AG10803 (cell line): Measurements from ENCODE around the gene RPTOR.

Experiments
- DNase-seq: peaks from one replicate; pipeline ENCODE4 v3.0.0; 2010; ENCODE audit warnings: low read depth
- H3K4me3 ChIP-seq: 2 replicates; pipeline ENCODE4 v1.5.1; 2011; ENCODE audit warnings: mild to moderate bottlenecking, low read length, control low read depth
- TF ChIP-seq, protein P1 (sequence below): conservative IDR thresholded peaks from 2 replicates; pipeline ENCODE4 v1.5.1; 2011; ENCODE audit warnings: mild to moderate bottlenecking, low read length, control low read depth, inconsistent platforms

Gene RPTOR

DNA sequence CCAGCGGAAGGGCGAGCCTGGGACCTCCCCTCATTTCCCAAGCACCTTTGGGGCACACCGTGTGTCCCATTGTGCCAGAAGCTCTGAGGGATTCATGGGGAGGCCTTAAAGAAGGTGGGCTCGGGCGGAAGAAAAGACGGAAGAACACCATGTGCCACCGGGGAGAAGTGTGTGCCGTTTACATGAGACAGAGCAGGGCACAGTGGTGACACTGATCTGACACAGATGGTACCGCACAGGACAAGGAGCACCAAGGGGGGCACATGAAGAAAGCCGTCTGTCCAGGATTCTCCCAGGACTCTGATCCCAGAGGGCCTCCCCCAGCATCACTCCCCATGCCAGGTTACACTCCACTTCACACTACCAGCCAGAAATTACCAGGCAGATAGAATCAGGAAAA is 318.3 kb downstream of the RPTOR start:
- no peak overlapping the region for H3K4me3 ChIP-seq
- no peak for DNase-seq
- TF ChIP-seq, protein P1, sequence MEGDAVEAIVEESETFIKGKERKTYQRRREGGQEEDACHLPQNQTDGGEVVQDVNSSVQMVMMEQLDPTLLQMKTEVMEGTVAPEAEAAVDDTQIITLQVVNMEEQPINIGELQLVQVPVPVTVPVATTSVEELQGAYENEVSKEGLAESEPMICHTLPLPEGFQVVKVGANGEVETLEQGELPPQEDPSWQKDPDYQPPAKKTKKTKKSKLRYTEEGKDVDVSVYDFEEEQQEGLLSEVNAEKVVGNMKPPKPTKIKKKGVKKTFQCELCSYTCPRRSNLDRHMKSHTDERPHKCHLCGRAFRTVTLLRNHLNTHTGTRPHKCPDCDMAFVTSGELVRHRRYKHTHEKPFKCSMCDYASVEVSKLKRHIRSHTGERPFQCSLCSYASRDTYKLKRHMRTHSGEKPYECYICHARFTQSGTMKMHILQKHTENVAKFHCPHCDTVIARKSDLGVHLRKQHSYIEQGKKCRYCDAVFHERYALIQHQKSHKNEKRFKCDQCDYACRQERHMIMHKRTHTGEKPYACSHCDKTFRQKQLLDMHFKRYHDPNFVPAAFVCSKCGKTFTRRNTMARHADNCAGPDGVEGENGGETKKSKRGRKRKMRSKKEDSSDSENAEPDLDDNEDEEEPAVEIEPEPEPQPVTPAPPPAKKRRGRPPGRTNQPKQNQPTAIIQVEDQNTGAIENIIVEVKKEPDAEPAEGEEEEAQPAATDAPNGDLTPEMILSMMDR: no peak

DNA sequence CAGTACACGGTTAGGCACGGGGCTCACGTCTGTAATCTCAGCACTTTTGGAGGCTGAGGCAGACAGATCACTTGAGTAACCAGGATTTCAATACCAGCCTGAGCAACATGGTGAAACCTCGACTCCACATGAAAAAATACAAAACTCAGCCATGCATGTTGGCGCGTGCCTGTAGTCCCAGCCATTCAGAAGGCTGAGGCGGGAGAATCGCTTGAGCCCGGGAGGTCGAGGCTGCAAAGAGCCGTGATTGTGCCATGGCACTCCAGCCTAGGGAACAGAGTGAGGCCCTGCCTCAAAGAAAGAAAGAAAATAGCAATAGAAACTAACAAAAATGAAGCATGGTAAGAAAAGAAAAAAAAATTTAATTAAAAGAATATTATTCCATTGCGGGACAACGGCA is 319.0 kb downstream of the RPTOR start:
- no peak for DNase-seq
- TF ChIP-seq, protein P1: no peak
- H3K4me3 ChIP-seq: no peak overlapping the region

DNA sequence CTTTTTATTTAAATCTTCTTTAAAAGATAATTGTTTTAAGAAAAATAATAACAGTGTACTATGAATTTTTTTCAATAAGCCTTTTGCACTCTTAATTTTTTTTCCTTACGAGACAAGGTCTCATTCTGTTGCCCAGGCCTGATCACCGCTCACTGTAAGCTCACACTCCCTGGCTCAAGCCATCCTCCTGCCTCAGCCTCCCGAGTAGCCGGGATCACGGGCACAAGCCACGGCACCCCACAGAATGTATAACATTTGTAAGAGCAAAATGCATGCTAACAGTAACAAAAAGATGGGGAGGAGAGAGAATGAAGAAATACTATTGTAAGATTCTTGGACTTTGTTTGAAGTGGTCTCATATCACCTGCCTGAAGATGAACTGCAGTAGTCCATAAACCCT is 320.1 kb downstream of the RPTOR start:
- DNase-seq: no peak
- no peak overlapping the region for H3K4me3 ChIP-seq
- TF ChIP-seq, protein P1: no peak

DNA sequence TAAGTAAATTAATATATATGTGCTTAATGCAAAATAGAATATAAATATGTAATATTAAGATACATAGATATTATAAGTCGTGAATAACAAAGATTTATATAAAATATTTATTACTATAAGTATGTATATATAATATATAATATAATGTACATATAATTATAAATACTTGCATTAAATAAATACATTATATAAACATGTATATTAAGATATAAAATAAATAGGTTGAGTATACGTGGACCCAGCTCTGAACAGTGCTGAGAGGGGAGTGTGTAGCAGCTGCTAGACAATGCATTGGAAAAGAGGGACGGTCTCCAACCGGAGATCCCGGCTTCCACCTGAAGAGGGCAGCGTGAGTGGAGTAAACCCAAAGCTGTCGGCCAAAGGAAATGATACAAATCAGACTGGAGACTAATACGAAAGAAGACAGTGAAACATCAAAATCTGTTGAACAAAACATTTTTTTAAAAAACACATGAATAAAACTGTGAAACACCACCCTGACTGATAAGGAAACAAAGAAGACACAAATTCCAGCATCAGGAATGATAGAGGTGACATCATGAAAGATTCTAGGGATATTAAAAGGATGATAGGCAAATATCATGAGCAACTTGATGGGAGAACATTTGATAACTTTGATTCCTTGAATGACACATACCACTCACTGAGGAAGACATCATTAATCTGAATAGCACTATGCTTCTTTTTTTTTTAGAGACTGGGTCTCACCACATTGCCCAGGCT is 321.6 kb downstream of the RPTOR start:
- peak; percentile 49 for DNase-seq
- H3K4me3 ChIP-seq: no peak overlapping the region

DNA sequence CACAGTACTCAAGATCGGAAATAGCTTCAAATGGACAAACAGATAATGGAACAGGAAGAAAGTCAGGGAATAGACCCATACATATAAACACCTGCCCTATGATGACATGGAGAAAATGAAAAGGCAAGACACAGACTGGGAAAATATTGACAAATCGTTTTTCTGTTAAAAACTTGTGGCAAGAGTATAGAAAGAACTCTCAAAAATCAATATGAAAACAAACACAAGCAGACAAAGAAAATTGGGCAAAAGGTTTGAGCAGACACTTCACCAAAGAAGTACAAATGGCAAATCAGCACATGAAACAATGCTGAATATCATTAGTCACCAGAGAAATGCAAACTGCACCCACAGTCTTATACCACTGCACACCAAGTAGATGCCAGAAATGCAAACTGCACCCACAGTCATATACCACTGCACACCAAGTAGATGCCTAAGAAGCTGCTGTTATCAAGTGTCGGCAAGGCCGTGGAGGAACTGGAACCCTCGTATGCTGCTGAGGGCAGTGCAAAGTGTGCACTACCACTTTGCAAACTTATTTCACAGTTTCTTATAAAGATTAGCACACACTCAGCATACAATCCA is 323.5 kb downstream of the RPTOR start:
- TF ChIP-seq, protein P1: no peak
- H3K4me3 ChIP-seq: no peak overlapping the region
- DNase-seq: no peak

More for the DNA sequence above, 321.6 kb downstream of the RPTOR start:
- TF ChIP-seq, protein P1: peak; percentile 97

DNA sequence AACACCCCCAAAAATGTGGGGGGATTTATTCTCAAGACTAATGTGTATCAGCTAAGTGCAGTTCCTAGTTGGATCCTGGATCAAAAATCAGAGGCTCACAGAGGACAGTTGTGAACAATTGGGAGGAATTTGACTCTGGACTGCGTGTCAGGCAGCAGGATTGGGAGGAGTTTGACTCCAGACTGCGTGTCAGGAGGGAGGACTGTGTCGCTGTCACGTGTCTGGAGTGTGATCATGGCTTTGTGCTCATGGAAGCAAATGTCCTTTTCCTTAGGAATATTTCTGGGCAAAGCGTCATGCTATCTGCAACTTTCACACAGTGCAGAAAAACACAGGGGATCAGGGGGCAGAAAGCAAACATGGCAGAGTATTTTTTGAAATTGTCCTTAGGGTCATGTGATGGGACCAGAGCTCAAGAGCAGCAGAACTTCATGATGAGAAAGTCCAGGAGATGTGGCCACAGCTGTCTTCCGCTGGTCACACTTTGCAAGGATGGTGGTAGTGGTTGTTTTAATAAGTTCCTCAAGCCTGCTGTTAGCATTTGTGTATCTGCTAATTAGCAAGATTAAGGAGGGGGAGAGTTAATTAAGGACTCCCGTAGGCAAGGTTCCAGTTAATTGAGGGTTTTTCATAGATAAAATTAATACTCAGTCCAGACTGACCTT is 325.0 kb downstream of the RPTOR start:
- H3K4me3 ChIP-seq: no peak overlapping the region
- TF ChIP-seq, protein P1: no peak
- no peak for DNase-seq

DNA sequence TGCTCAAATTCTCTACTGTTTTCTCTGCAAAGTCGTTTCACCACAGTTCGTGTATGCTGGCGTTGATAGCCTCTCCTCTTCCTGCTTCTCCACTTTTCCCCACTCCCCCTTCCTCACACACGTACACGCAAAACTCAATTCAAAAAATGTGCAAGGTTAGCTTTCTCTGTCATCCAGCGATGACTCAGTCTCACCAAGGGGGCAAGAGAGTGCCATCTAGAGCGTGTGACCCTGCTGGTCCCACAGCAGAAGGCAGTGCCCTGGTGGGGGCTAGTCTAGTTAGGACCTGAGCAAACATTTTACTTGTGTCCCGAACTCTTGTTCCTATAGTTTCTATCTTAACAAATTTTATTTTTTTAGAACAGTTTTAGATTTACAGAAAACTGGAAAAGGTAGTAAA is 325.8 kb downstream of the RPTOR start:
- TF ChIP-seq, protein P1: no peak
- no peak overlapping the region for H3K4me3 ChIP-seq
- no peak for DNase-seq
